NCI-H226 (cell line): ENCODE results near the gene TRIM4.
"Not testable (repeated sequence)": the region's sequence is repeated elsewhere in the genome, so short reads cannot be mapped to it uniquely, and the experiment has no call there.

Experiments used
- DNase-seq: peaks from one replicate; pipeline ENCODE4 v3.0.0-alpha.2; 2015

The TRIM4 gene

GRCh38 chr7:99918959-99919813, at the start of gene TRIM4:
Gene TRIM4 (minus strand): TSS chr7:99919530. CDS start chr7:99919401, 129 bp downstream.
- DNase-seq = peak; percentile 92

- DNase-seq = no peak
These were observed 39.4 kb upstream of the TRIM4 start for GRCh38 chr7:99958564-99959227.

DNA sequence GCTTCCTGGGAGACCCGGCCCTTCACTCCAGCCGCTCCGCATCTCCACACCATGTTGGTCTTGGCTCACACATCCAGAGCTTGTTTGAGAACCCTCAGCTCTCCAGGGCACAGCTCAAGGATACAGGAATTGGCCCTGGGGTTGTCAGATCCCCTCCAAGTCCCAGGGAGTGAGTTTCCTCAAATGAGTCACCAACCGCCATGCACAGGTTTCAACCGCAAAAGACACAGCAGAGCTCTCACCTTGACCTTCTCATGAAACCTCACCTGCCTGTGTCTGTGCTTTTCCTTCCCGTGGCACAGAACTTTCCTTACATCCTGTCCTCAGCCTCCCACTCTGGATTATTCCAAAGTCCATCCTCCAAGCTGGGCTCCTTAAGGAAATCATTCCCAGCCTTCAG, 35.9 kb upstream of the TRIM4 start:
- DNase-seq = no peak

DNA sequence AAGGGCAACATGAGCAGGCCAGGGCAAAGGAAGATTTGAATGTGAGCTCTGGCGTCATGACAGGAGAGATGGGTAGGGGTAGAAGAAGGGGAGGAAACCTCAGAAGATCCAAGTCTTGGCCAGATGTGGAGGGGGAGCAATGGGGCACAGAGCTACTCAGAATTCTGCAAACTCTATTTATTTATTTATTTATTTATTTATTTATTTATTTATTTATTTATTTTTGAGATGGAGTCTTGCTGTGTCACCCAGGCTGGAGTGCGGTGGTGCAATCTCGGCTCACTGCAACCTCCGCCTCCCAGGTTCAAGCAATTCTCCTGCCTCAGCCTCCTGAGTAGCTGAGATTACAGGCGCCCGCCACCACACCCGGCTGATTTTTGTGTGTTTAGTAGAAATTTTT, 35.3 kb upstream of the TRIM4 start:
- not testable (repeated sequence) for DNase-seq

DNA sequence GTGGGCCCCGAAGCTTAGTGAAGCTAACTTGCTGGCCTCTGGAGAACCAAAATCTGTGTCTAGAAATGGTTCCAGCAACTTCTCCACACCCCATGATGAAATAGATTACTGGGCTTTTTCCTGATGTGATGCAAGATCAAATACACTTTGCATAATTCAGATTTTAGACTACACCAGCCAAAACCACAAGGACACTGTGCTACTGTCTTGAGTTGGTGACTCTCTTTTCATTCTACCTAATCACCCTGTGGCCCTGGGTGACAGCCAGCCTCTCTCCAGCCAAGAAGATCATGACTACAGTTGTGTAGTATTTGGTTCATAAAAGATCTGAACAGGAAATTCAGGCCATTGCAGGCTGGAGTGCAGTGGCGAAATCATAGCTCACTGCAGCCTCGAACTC, 34.3 kb upstream of the TRIM4 start:
- DNase-seq = no peak

GRCh38 chr7:99952649-99953048, 33.3 kb upstream of the TRIM4 start:
- not testable (repeated sequence) for DNase-seq

DNA sequence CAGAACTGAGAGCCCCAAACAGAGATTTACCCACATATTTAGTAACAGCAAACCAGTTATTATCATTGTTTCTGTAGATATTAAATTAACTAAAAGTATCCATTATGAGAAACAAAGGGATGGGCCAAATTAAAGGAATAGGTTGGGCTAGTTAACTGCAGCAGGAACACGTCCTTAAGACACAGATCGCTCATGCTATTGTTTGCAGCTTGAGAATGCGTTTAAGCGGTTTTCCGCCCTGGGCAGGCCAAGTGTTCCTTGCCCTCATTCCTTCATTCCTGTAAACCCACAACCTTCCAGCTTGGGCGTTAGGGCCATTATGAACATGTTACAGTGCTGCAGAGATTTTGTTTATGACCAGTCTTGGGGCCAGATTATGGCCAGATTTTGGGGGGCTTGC, 31.5 kb upstream of the TRIM4 start:
- DNase-seq = not testable (repeated sequence)

GRCh38 chr7:99949645-99950228, 30.4 kb upstream of the TRIM4 start:
- no peak for DNase-seq

DNA sequence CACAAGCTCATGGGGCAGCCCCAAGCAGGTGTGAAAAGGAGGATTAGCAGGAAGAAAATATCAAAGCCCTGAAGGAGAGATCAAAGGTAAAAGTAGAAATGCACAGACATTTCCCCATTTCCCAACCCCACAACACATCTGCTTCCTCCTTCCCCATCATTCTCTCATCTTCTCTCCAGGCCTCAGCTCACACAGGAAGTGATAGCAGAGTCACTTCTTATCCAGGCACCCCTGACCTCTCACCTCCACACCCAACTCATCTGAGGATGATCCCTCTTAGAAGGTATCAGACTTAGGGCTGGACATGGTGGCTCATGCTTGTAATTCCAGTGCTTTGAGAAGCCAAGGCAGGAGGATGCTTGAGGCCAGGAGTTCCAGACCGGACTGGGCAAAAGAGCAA, 28.3 kb upstream of the TRIM4 start:
- no peak for DNase-seq

DNA sequence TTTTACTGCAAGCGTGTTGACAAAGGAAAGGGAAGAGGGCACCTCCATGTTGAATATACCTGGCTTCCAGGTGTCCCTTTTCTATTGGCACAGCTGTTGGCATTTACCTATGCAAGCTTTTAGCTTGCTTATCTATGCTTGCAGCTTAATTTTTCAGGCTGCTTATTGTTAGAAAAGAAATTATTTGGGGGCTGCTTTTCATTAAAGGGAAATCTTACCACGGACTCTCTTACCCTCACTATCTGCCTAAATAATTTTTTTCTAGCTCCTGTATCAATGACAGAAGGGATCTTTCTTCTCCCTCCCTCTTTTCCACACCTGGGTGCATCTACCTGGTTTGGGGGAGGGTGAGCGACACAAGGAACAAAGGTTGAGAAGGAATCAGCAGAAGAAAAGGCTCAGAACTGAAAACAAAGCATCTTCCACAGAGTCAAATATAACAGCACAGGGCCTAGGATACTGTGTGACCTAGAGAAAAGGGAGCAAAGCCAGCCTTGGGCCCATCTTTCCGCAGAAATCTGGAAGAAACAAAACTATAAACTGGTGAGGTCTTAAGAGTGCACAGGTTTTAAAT, 25.3 kb upstream of the TRIM4 start:
- DNase-seq = no peak

GRCh38 chr7:99943641-99944496, 24.5 kb upstream of the TRIM4 start:
- no peak for DNase-seq

GRCh38 chr7:99938296-99938695, 19.0 kb upstream of the TRIM4 start:
- DNase-seq = no peak

- not testable (repeated sequence) for DNase-seq
These were observed 15.7 kb upstream of the TRIM4 start for GRCh38 chr7:99935009-99935408.

- no peak for DNase-seq
These were observed 11.0 kb upstream of the TRIM4 start for GRCh38 chr7:99930376-99930775.

DNA sequence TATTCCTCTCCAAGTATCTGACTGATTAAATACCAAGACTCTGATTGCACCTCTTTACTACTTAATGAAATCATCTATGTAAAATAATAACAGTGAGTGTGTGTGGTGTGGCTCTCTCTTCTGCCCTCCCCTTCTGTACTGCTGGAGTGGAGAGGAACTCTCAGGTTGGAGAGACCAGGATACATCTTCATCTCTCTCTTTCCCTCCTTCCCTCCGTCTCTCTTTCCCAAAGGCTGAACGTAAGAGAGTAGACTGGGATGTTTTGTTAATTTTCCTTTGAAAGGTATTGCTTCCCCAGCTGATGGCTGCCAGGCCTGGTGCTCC, 10.4 kb upstream of the TRIM4 start:
- DNase-seq = no peak

- peak; percentile 28 for DNase-seq
These were observed 9.8 kb upstream of the TRIM4 start, which contains the start of gene GJC3 for GRCh38 chr7:99928994-99929729. Gene GJC3 (minus strand): TSS chr7:99929620. CDS start chr7:99929620, 0 bp downstream.

DNA sequence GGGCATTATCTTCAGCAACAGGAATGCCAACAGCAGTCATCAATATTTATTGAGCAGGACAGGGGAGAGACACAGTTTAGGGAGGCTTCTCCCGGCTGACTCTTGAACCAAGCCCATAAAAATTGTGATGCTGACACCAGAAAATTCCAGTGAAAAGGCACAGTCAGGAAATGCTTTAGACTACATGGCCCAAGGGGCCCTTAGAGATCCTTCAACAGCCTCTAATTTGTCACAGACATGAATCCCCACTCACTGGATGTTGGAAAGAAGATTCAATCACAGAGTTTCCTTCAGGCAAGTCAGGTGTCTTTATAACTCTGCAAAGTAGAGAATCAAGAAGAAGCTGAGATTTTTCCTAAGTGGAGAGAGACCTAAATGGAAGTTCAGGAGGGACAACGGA, 8.9 kb upstream of the TRIM4 start:
- no peak for DNase-seq

GRCh38 chr7:99927536-99927935, 8.2 kb upstream of the TRIM4 start:
- DNase-seq = no peak

- no peak for DNase-seq
These were observed 7.0 kb upstream of the TRIM4 start for GRCh38 chr7:99926321-99926720.

- DNase-seq = no peak
These were observed 3.9 kb upstream of the TRIM4 start for GRCh38 chr7:99923200-99923599.

- DNase-seq = no peak
These were observed 819 bp upstream of the TRIM4 start for GRCh38 chr7:99920149-99920548.

GRCh38 chr7:99919814-99920112, 433 bp upstream of the TRIM4 start:
- no peak for DNase-seq
